Ishikawa (cell line): Measurements from ENCODE around the gene ZNF800.

Source experiments
- CEBPB ChIP-seq: IDR thresholded peaks from 2 replicates; pipeline ENCODE4 v1.6.1; 2012
- CREB1 ChIP-seq: IDR thresholded peaks from 2 replicates; pipeline ENCODE4 v1.6.1; 2012; ENCODE audit warnings: low read depth
- EGR1 ChIP-seq: IDR thresholded peaks from 2 replicates; pipeline ENCODE4 v1.6.1; 2012
- EP300 ChIP-seq: IDR thresholded peaks from 2 replicates; pipeline ENCODE4 v1.6.1; 2012; ENCODE audit warnings: borderline replicate concordance
- FOXM1 ChIP-seq: IDR thresholded peaks from 2 replicates; pipeline ENCODE4 v1.6.1; 2012; ENCODE audit warnings: low read depth, borderline replicate concordance
- MAX ChIP-seq: IDR thresholded peaks from 2 replicates; pipeline ENCODE4 v1.6.1; 2012
- NFIC ChIP-seq: IDR thresholded peaks from 2 replicates; pipeline ENCODE4 v1.6.1; 2012
- RAD21 ChIP-seq: IDR thresholded peaks from 2 replicates; pipeline ENCODE4 v1.6.1; 2012; ENCODE audit warnings: low read depth
- REST ChIP-seq: IDR thresholded peaks from 2 replicates; pipeline ENCODE4 v1.6.1; 2012; ENCODE audit warnings: low read depth, mild to moderate bottlenecking
- TAF1 ChIP-seq: IDR thresholded peaks from 2 replicates; pipeline ENCODE4 v1.6.1; 2012; ENCODE audit warnings: low read depth, mild to moderate bottlenecking
- TCF12 ChIP-seq: IDR thresholded peaks from 2 replicates; pipeline ENCODE4 v1.6.1; 2012; ENCODE audit warnings: low read depth
- TEAD4 ChIP-seq: IDR thresholded peaks from 2 replicates; pipeline ENCODE4 v1.6.1; 2012
- USF1 ChIP-seq: IDR thresholded peaks from 2 replicates; pipeline ENCODE4 v1.6.1; 2012
- YY1 ChIP-seq: IDR thresholded peaks from 2 replicates; pipeline ENCODE4 v1.6.1; 2012; ENCODE audit warnings: low read depth
- ZBTB7A ChIP-seq: IDR thresholded peaks from 2 replicates; pipeline ENCODE4 v1.6.1; 2012; ENCODE audit warnings: low read depth

The ZNF800 gene

GRCh38 chr7:127338122-127338521 lies 54.4 kb downstream of the ZNF800 start:
- TF ChIP-seq CREB1 (no peak), TCF12 (no peak), REST (no peak), USF1 (no peak), TEAD4 (no peak), YY1 (no peak), ZBTB7A (no peak), EGR1 (no peak), EP300 (no peak), TAF1 (no peak), MAX (no peak), FOXM1 (no peak), RAD21 (no peak), CEBPB (no peak), NFIC (no peak)

- TF ChIP-seq CREB1 (no peak), YY1 (no peak), EGR1 (no peak), RAD21 (no peak), ZBTB7A (no peak), CEBPB (no peak), TAF1 (no peak)
These were observed 54.9 kb downstream of the ZNF800 start for GRCh38 chr7:127337581-127337980.

- TF ChIP-seq EP300 (no peak), RAD21 (no peak), TEAD4 (no peak)
These were observed 56.0 kb downstream of the ZNF800 start for GRCh38 chr7:127336458-127336857.

- no peak for TF ChIP-seq CREB1
- no peak for TF ChIP-seq EGR1
- TF ChIP-seq ZBTB7A = no peak
- no peak for TF ChIP-seq TAF1
- no peak for TF ChIP-seq USF1
- no peak for TF ChIP-seq YY1
- no peak for TF ChIP-seq MAX
- no peak for TF ChIP-seq FOXM1
- TF ChIP-seq EP300 = no peak
- TF ChIP-seq CEBPB = no peak
- no peak for TF ChIP-seq TEAD4
- no peak for TF ChIP-seq REST
- TF ChIP-seq RAD21 = no peak
- TF ChIP-seq NFIC = no peak
These were observed 59.6 kb downstream of the ZNF800 start for GRCh38 chr7:127332880-127333279.

- no peak for TF ChIP-seq TAF1
- TF ChIP-seq NFIC = no peak
- no peak for TF ChIP-seq REST
- TF ChIP-seq USF1 = no peak
- TF ChIP-seq ZBTB7A = no peak
These were observed 62.4 kb downstream of the ZNF800 start for GRCh38 chr7:127330070-127330469.
